ENCODE measurements around the gene CCL25.

Gene CCL25

DNA sequence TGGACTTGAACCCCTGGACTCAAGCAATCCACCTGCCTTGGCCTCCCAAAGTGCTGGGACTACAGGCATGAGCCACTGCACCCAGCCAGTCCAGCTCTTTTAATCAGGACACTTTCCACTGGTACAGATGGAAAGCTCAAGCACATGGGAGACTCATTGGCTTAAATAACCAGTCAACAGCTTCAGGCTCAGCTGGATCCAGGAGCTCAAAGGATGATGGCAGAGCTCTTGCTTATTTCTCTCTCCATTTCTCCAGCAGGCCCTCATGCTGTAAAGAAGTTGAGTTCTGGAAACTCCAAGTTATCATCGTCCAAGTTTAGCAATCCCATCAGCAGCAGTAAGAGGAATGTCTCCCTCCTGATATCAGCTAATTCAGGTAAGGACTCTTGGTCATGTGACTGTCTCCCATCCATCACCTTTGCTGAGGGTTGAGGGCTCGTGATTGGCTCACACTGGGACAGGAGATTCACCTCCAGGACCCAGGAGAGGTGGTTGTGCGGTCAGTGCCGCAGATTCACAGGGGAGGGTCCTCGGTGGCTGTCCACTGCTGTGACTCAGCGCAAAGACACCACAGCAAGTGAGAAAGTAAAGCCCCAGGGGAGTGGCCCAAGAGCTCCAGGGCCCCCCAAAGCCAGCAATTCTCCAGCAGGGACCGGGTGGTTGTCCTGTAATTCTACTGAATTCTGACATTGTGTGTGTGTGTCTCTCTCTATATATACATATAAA lies 5.1 kb downstream of the CCL25 start:
- TF ChIP-seq POLR2A (IDR thresholded peaks at IDR 0.05; ENCODE audit: low read length) (no peak), GATA1 (IDR thresholded peaks at IDR 0.05; ENCODE audit: low read depth, low read length) (no peak)
- no peak for DNase-seq

DNA sequence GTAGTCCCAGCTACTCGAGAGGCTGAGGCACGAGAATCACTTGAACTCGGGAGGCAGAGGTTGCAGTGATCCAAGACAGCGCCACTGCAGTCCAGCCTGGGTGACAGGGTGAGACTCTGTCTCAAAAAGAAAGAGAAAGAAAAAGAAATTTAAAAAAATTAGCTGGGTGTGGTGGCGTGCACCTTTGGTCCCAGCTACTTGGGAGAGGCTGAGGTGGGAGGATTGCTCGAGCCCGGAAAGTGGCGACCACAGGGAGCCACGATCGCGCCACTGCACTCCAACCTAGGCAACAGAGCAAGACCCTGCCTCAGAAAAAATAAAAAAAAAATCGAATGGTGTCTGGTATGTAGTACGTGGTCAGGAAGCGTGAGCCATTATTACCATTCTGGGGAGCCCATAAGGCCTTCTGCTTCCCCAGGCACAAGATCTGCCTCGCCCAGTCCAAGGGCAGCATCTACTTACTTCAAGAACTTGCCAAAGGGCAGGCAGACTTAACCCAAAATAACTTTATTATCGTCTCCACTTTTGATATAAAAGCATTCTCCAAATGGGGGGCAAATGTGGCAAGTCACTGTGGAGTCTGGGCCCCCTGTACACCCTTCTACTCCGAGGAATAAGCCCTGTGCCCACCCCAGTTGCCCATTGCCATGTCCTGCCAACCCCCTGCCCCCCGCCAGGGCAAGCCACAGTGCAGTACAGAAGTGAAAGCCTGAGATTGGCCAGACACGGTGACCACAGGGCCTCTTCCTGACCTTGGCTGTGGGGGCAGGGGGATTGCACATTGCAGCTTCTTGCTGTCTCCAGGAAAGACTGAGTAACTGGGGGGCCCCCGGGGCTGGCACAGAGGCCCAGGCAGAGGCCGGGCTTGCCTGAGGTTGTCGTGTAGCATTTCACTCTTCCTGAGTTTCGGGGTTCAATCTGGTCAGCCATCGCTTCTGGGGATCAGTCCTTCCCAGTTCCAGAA lies 12.6 kb downstream of the CCL25 start:
- TF ChIP-seq POLR2A (IDR thresholded peaks at IDR 0.05; ENCODE audit: low read length): no peak
- TF ChIP-seq GATA1 (IDR thresholded peaks at IDR 0.05; ENCODE audit: low read depth, low read length): no peak
- DNase-seq: no peak

DNA sequence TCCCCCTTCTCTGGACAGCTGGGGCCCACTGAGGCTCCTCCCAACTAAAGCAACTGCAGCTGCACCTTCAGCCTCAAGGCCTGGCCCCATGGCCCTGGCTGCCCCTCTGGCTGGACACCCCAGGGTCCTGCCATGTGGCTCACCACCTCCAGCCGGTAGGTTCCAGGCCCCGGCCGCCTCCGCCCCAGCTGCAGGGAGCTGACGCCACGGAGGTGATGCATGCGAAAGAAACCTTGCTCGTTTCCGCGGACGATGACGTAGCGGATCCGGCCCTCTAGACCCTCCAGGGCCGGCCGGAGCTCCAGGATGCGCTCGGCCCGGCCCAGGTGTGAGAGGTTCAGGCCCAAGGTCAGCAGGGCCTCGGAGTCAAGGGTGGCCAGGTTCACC lies 13.3 kb downstream of the CCL25 start:
- TF ChIP-seq POLR2A (IDR thresholded peaks at IDR 0.05; ENCODE audit: low read length) (no peak), GATA1 (IDR thresholded peaks at IDR 0.05; ENCODE audit: low read depth, low read length) (no peak)
- DNase-seq: no peak

DNA sequence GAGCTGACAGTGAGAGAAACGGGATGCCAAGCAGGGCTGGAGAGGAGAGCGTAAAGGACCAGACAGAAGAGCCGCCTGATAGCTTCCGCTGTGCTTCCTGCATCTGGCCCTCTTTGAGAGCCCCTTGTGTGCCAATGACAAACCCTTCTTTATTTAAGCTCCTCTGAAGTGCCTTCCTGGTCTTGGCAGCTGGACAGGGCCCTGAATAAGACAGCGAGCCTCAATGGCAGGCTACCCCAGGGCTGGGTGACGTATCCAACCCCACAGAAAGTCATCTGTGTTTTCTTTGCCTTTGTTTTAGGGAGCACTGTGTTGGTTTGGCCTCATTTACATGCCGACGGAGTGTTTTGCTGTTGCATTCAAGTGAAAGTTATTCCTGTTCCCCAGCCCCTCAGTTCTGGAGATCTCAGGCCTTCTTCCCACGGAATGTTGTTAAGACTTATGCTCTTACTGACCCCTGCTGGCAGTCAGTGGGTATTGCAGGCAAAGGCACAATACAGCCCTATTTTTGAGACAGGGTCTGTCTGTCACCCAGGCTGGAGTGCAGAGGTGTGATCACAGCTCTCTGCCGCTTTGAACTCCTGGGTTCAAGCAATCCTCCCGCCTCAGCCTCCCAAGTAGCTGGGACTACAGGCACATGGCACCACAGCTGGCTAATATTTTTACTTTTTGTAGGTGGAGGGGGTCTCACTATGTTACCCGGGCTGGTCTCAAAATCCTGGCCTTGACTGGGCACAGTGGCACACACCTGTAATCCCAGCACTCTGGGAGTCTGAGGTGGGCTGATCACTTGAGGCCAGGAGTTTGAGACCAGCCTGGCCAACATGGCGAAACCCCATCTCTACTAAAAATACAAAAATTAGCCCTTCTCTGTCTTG lies 16.8 kb downstream of the CCL25 start:
- TF ChIP-seq POLR2A (IDR thresholded peaks at IDR 0.05; ENCODE audit: low read length) (no peak), GATA1 (IDR thresholded peaks at IDR 0.05; ENCODE audit: low read depth, low read length) (no peak)
- DNase-seq: peak; percentile 70 to 80

DNA sequence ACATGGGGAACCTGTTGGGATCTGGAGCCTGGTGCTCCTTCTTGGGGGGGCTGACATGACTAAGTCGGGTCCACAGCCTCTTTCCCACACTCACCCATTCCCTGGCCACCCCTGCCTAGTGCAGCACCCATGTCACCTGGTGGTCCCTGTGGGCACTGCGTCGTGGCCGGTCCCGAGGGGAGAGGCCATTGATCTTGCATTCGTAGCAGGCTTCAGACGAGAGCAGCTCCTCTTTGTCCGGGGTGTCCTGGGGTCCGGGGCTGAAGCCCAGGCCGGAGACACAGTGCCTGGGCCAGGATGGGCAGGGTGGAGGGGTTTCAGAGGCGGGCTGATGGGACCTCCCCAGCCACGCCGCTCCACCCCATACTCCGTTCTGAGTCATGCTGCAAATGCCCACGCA lies 19.4 kb downstream of the CCL25 start:
- no peak for DNase-seq
- TF ChIP-seq POLR2A (IDR thresholded peaks at IDR 0.05; ENCODE audit: low read length): no peak
- no peak for TF ChIP-seq GATA1 (IDR thresholded peaks at IDR 0.05; ENCODE audit: low read depth, low read length)

DNA sequence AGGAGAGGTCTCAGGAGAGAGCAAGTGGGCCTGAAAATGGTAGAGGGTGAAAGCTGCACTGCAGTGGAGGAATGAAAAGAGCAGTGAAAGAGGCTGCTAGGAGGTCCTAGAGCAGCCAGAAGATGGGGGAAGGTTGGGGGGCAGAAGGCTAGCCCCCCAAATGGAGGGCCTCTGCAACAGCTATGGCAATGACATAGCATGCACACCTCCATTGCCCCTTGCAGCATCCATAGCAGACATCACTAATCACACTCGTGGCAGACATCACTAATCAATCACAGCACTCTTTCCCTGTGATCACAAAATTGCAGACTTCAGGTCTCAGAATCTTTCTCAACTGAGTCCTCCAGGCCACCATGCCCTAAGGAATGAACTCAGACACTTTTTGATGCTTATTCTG lies 21.9 kb downstream of the CCL25 start:
- DNase-seq: peak in 1 of 2 experiments; percentile 31

DNA sequence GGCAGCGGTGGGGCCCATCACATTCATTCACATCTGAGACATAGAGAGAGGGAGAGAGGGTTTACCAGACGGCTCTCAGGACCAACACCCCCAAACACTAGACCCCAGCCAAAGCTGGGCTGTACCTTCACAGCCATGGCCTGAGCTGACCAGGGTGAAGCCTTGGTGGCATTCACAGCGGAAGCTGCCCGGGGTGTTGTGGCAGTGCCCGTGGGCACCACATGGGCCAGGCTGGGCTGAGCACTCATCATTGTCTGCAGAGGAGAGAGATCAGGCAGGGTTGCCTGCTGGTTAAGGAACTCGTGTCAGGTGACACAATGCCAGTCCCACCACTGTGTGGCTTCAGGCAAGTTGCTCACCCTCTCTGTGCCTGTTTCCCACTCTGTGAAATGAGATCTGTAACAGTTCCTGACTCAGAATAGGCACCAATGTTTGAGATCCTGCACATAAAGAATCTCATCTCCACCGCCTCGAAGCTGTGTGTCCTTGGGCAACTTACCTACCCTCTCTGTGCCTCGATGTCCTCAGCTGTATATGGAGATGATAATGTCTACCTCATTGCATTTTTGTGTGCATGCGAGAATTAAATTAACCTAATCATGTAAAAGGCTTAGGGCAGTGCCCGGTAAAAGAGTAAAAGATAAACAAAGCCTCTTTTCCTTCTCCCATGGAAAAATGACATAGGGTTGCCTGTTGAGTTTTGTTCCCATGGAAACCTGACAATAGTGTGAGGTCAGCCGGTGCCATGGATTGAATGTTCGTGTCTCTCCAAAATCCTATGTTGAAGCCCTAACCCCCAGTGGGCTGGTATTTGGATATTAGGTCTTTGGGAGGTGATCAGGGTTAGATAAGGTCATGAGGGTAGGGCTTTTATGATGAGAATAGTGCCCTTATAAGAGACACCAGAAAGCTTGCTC lies 22.9 kb downstream of the CCL25 start:
- DNase-seq: peak in 1 of 2 experiments; percentile 53
- TF ChIP-seq GATA1 (IDR thresholded peaks at IDR 0.05; ENCODE audit: low read depth, low read length) (no peak), POLR2A (IDR thresholded peaks at IDR 0.05; ENCODE audit: low read length) (no peak)

More for the DNA sequence above, 21.9 kb downstream of the CCL25 start:
- TF ChIP-seq POLR2A (IDR thresholded peaks at IDR 0.05; ENCODE audit: low read length) (no peak), GATA1 (IDR thresholded peaks at IDR 0.05; ENCODE audit: low read depth, low read length) (no peak)

DNA sequence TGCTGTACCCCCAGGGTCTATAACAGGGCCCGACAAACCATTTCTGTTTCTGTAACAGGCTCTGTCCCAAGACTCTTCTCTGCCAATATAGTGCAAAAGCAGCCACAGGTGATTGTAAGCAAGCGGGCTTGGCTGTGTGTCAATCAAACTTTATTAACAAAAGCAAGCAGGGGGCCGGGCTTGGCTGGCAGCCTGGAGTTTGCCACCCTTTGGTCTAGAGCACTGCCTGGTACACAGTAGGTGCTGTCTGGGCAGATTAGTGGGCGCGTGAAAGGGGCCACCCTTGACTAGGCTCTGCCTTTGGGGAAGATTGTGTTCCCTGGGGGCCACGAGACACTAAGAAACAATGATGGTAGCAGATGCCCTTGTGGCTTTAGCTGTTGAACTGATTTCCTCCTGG lies 27.4 kb downstream of the CCL25 start:
- DNase-seq: no peak
- no peak for TF ChIP-seq POLR2A (IDR thresholded peaks at IDR 0.05; ENCODE audit: low read length)
- TF ChIP-seq GATA1 (IDR thresholded peaks at IDR 0.05; ENCODE audit: low read depth, low read length): no peak

DNA sequence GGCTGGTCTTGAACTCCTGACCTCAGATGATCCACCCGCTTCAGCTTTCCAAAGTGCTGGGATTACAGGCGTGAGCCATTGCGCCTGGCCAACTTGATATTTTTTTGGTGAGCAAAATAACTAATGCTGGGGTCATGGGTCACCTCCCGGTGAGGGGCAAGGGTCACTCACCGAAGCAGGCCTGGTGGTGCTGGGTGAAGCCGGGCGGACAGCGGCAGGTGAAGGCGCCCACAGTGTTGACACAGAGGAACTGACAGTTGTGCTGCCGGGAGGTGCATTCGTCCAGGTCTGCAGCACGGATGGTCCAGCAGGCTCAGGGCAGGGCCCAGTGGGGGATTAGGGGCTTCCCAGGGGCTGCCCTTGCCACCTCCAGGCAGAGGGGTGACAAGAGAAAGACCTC lies 28.3 kb downstream of the CCL25 start:
- DNase-seq: no peak
- TF ChIP-seq GATA1 (IDR thresholded peaks at IDR 0.05; ENCODE audit: low read depth, low read length) (no peak), POLR2A (IDR thresholded peaks at IDR 0.05; ENCODE audit: low read length) (no peak)

DNA sequence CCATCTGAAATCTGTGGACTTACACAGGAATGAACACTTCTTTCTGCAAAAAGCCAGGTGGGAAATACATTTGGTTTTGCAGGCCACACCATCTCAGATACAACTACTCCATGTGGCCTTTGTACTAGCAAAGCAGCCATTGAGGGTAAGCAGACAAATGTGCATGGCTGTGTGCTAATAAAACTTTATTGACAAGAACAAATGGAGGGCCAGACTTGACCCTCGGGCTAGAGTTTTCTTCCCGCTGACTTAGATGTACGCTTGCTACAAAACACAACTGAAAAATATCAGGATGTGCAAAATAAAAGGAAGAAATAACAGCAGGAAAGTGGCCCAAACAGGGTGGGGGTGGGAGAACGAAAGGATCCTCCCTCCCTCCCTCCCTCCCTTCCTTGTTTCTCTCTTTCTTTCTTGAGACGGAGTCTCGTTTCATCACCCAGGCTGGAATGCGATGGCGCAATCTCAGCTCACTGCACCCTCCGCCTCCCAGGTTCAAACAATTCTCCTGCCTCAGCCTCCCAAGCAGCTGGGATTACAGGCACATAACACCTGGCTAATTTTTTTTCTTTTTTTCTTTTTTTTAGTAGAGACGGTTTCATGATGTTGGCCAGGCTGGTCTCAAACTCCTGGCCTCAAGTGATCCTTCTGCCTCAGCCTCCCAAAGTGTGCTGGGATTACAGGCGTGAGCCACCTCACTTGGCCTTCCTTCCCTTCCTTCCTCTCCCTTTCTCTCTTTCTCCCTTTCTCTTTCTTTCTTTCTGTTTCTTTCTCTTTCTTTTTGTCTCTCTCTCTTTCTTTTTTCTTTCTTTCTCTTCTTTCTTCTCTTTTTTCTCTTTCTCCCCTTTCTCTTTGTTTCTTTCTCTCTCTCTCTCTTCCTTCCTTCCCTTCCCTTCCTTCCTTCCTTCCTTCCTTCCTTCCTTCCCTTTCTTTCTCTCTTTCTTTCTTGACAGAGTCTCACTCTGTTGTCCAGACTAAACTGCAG lies 29.3 kb downstream of the CCL25 start:
- TF ChIP-seq POLR2A (IDR thresholded peaks at IDR 0.05; ENCODE audit: low read length) (no peak), GATA1 (IDR thresholded peaks at IDR 0.05; ENCODE audit: low read depth, low read length) (no peak)
- no peak for DNase-seq

DNA sequence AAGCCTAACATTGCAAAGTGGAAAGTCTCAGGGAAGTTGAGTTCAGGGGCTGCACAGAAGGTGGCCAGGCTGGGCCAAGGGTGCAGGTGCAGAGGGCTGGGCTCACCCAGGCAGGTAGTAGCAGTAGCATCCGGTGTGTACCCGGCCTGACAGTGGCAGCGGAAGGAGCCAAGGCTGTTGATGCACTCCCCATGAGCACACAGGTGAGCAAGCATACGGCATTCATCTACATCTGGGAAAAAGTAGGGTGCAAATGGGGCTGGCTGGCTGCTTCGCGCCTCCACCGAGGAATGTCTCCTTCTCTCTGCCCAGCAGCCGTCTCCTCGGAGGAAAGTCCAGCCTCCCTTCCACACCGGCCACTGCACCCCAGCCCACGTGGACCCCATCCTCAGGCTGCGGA lies 30.6 kb downstream of the CCL25 start:
- TF ChIP-seq GATA1 (IDR thresholded peaks at IDR 0.05; ENCODE audit: low read depth, low read length): no peak
- TF ChIP-seq POLR2A (IDR thresholded peaks at IDR 0.05; ENCODE audit: low read length): no peak
- DNase-seq: no peak

DNA sequence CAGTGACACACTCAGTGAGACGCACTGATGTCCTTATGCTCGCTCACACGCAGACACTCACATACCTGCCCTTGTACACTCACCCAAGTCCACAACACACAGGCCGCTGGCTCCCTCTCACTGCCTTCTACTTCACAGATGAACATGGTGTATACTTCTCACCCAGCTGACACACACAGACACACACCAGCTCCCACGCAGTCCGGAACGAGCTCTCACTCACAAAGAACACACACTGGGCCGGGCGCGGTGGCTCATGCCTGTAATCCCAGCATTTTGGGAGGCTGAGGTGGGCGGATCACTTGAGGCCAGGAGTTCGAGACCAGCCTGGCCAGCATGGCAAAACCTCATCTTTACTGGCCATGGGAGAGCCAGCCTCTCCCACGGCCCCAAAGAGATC lies 31.6 kb downstream of the CCL25 start:
- no peak for TF ChIP-seq POLR2A (IDR thresholded peaks at IDR 0.05; ENCODE audit: low read length)
- no peak for TF ChIP-seq GATA1 (IDR thresholded peaks at IDR 0.05; ENCODE audit: low read depth, low read length)

More for the DNA sequence above, 31.6 kb downstream of the CCL25 start:
- no peak for DNase-seq

Data from erythroblast (primary cell).